Measurements from ENCODE around the gene KIAA0753.

Gene KIAA0753

GRCh38 chr17:6547336-6547735 lies 93.2 kb downstream of the KIAA0753 start:
- no peak for DNase-seq (ENCODE audit: low spot score)

- no peak for DNase-seq (ENCODE audit: low spot score)
These were observed 94.3 kb downstream of the KIAA0753 start for GRCh38 chr17:6546069-6546718.

GRCh38 chr17:6545291-6545690 lies 95.2 kb downstream of the KIAA0753 start:
- DNase-seq (ENCODE audit: low spot score) = no peak

- DNase-seq (ENCODE audit: low spot score) = no peak
These were observed 96.5 kb downstream of the KIAA0753 start for GRCh38 chr17:6544011-6544370.

GRCh38 chr17:6543079-6544010 lies 97.2 kb downstream of the KIAA0753 start:
- no peak for DNase-seq (ENCODE audit: low spot score)

GRCh38 chr17:6542577-6542976 lies 97.9 kb downstream of the KIAA0753 start:
- no peak for DNase-seq (ENCODE audit: low spot score)

- DNase-seq (ENCODE audit: low spot score) = no peak
These were observed 98.6 kb downstream of the KIAA0753 start for GRCh38 chr17:6541886-6542285.

GRCh38 chr17:6539871-6540270 lies 100.6 kb downstream of the KIAA0753 start:
- no peak for DNase-seq (ENCODE audit: low spot score)

GRCh38 chr17:6536566-6537065 lies 103.9 kb downstream of the KIAA0753 start:
- DNase-seq (ENCODE audit: low spot score) = no peak

- no peak for DNase-seq (ENCODE audit: low spot score)
These were observed 104.5 kb downstream of the KIAA0753 start for GRCh38 chr17:6536053-6536452.

- DNase-seq (ENCODE audit: low spot score) = no peak
These were observed 105.5 kb downstream of the KIAA0753 start for GRCh38 chr17:6534846-6535514.

- DNase-seq (ENCODE audit: low spot score) = no peak
These were observed 108.0 kb downstream of the KIAA0753 start for GRCh38 chr17:6532441-6532885.

GRCh38 chr17:6531575-6531974 lies 108.9 kb downstream of the KIAA0753 start:
- DNase-seq (ENCODE audit: low spot score) = no peak

- DNase-seq (ENCODE audit: low spot score) = no peak
These were observed 110.1 kb downstream of the KIAA0753 start for GRCh38 chr17:6530324-6530920.

- no peak for DNase-seq (ENCODE audit: low spot score)
These were observed 112.0 kb downstream of the KIAA0753 start for GRCh38 chr17:6528557-6528956.

All from NAMALWA (cell line).